GM19035 (cell line): Measurements from ENCODE around the gene UVSSA.
"Not testable (repeated sequence)": the region's sequence is repeated elsewhere in the genome, so short reads cannot be mapped to it uniquely, and the experiment has no call there.

ENCODE experiments used
- ATAC-seq: cut with Tn5 transposase; IDR thresholded peaks from one replicate; pipeline ENCODE4 v1.9.1; 2021; ENCODE audit not compliant: unreplicated experiment

UVSSA gene

GRCh38 chr4:1329408-1330371 is 17.3 kb upstream of the UVSSA start:
- ATAC-seq: no peak

GRCh38 chr4:1330761-1331590 is 16.0 kb upstream of the UVSSA start:
- ATAC-seq: no peak

GRCh38 chr4:1331591-1332353 is 15.2 kb upstream of the UVSSA start:
- ATAC-seq: no peak

- no peak for ATAC-seq
Observed at GRCh38 chr4:1332686-1333085, 14.3 kb upstream of the UVSSA start.

GRCh38 chr4:1333256-1333655 is 13.8 kb upstream of the UVSSA start:
- ATAC-seq: no peak

GRCh38 chr4:1333851-1334578 is 13.0 kb upstream of the UVSSA start:
- ATAC-seq: not testable (repeated sequence)

GRCh38 chr4:1334579-1334895 is 12.5 kb upstream of the UVSSA start:
- ATAC-seq: no peak

GRCh38 chr4:1335193-1335883 is 11.7 kb upstream of the UVSSA start:
- ATAC-seq: not testable (repeated sequence)

GRCh38 chr4:1336088-1336491 is 10.9 kb upstream of the UVSSA start:
- ATAC-seq: no peak

GRCh38 chr4:1337376-1337831 is 9.6 kb upstream of the UVSSA start:
- no peak for ATAC-seq

GRCh38 chr4:1337951-1338751 is 8.9 kb upstream of the UVSSA start:
- no peak for ATAC-seq

GRCh38 chr4:1338752-1339414 is 8.1 kb upstream of the UVSSA start:
- no peak for ATAC-seq

GRCh38 chr4:1339489-1339888 is 7.5 kb upstream of the UVSSA start:
- ATAC-seq: no peak

GRCh38 chr4:1340181-1340747 is 6.7 kb upstream of the UVSSA start:
- ATAC-seq: no peak

- ATAC-seq: no peak
Observed at GRCh38 chr4:1340861-1341260, 6.1 kb upstream of the UVSSA start.

- no peak for ATAC-seq
Observed at GRCh38 chr4:1342003-1342402, 5.0 kb upstream of the UVSSA start.

GRCh38 chr4:1344696-1345095 is 2.3 kb upstream of the UVSSA start:
- ATAC-seq: no peak
